BE2C (cell line): ENCODE measurements around the gene ZFYVE28.

Source experiments
- DNase-seq: peaks from one replicate; pipeline ENCODE4 v3.0.0-alpha.2; 2020
- H3K27me3 ChIP-seq: fragments of 250-450 bp; sonication (Bioruptor Pico); 2 replicates; pipeline ENCODE4 v1.5.1; 2020; ENCODE audit warnings: mild to moderate bottlenecking
- H3K36me3 ChIP-seq: fragments of 250-450 bp; sonication (Bioruptor Pico); 2 replicates; pipeline ENCODE4 v1.5.1; 2020; ENCODE audit warnings: mild to moderate bottlenecking
- H3K4me1 ChIP-seq: fragments of 250-450 bp; sonication (Bioruptor Pico); 2 replicates; pipeline ENCODE4 v1.5.1; 2020
- H3K4me3 ChIP-seq: 2 replicates; pipeline ENCODE4 v1.5.1; 2011; ENCODE audit warnings: low read depth, low read length
- H3K9me3 ChIP-seq: fragments of 250-450 bp; sonication (Bioruptor Pico); 2 replicates; pipeline ENCODE4 v1.5.1; 2020
- CTCF ChIP-seq: IDR thresholded peaks from 2 replicates; pipeline ENCODE4 v1.5.1; 2012; ENCODE audit warnings: mild to moderate bottlenecking, low read depth, low read length

Gene ZFYVE28

GRCh38 chr4:2370597-2371320 lies 47.7 kb downstream of the ZFYVE28 start:
- DNase-seq, result no peak
- H3K4me1 ChIP-seq, result peaks cover 6% of the 10 kb centered on the region
- no peak overlapping the region for H3K4me3 ChIP-seq

GRCh38 chr4:2368746-2369437 lies 49.6 kb downstream of the ZFYVE28 start:
- Histone ChIP-seq H3K36me3 (no peaks in the 10 kb centered on the region), H3K27me3 (no peaks in the 10 kb centered on the region), H3K4me1 (peaks cover 6% of the 10 kb centered on the region), H3K4me3 (no peak overlapping the region), H3K9me3 (no peaks in the 10 kb centered on the region; the same call in 1 of the 2 replicates)
- no peak for DNase-seq
- no peak for TF ChIP-seq CTCF

More at GRCh38 chr4:2370597-2371320, 47.7 kb downstream of the ZFYVE28 start:
- TF ChIP-seq CTCF, result no peak
- Histone ChIP-seq H3K27me3 (no peaks in the 10 kb centered on the region), H3K9me3 (no peaks in the 10 kb centered on the region; the same call in 1 of the 2 replicates), H3K36me3 (no peaks in the 10 kb centered on the region)

- DNase-seq, result no peak
- Histone ChIP-seq H3K4me1 (peaks cover 6% of the 10 kb centered on the region), H3K36me3 (no peaks in the 10 kb centered on the region), H3K27me3 (no peaks in the 10 kb centered on the region), H3K9me3 (no peaks in the 10 kb centered on the region), H3K4me3 (no peak overlapping the region)
- no peak for TF ChIP-seq CTCF
Observed at GRCh38 chr4:2367626-2368025, 50.8 kb downstream of the ZFYVE28 start.

GRCh38 chr4:2366252-2367192 lies 51.9 kb downstream of the ZFYVE28 start:
- TF ChIP-seq CTCF, result no peak
- H3K4me3 ChIP-seq, result no peak overlapping the region
- DNase-seq, result no peak
- H3K4me1 ChIP-seq, result peaks cover 6% of the 10 kb centered on the region
- H3K36me3 ChIP-seq, result no peaks in the 10 kb centered on the region
- H3K9me3 ChIP-seq, result no peaks in the 10 kb centered on the region
- H3K27me3 ChIP-seq, result no peaks in the 10 kb centered on the region

- Histone ChIP-seq H3K4me3 (no peak overlapping the region), H3K4me1 (peaks cover 6% of the 10 kb centered on the region), H3K27me3 (no peaks in the 10 kb centered on the region), H3K9me3 (no peaks in the 10 kb centered on the region), H3K36me3 (no peaks in the 10 kb centered on the region)
- no peak for TF ChIP-seq CTCF
- no peak for DNase-seq
Observed at GRCh38 chr4:2365913-2366210, 52.6 kb downstream of the ZFYVE28 start.
